Measurements from ENCODE around the gene CAMSAP2. TPM values are rescaled to one million over a fixed set of nuclear protein-coding genes. Genes with fewer than 3 reads are reported as not detected.

Gene CAMSAP2
- total and polyA plus RNA-seq, 8 donors = 32.2 to 55.0 (median 48.8) TPM

DNA sequence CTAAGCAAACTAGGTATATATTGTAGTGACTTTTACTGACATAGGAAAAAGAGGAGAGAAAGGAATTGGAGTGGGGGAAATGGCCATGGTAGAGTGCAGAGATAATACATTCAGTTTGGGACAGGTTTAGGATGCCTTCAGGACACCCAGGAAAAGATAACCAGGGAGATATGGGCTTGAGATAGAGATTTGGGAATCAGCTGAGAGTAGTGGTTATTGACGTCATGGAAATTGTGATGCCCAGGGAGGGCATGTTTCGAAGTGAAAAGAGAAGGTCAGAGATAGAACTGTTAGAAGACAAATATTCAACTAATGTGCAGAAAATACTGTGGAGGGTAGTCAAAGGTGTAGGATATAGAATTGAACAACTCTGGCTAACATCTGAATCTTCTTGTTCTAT lies 40.6 kb downstream of the CAMSAP2 start:
- Histone ChIP-seq H3K36me3 (peaks cover 0 to 16% of the 10 kb centered on the region in 2 donors), H3K9me3 (peaks cover 0 to 5% of the 10 kb centered on the region in 2 donors), H3K4me1 (peaks cover 3 to 10% of the 10 kb centered on the region in 2 donors), H3K27ac (no peak overlapping the region), H3K4me3 (no peak overlapping the region), H3K27me3 (no peaks in the 10 kb centered on the region)
- TF ChIP-seq, protein P1, sequence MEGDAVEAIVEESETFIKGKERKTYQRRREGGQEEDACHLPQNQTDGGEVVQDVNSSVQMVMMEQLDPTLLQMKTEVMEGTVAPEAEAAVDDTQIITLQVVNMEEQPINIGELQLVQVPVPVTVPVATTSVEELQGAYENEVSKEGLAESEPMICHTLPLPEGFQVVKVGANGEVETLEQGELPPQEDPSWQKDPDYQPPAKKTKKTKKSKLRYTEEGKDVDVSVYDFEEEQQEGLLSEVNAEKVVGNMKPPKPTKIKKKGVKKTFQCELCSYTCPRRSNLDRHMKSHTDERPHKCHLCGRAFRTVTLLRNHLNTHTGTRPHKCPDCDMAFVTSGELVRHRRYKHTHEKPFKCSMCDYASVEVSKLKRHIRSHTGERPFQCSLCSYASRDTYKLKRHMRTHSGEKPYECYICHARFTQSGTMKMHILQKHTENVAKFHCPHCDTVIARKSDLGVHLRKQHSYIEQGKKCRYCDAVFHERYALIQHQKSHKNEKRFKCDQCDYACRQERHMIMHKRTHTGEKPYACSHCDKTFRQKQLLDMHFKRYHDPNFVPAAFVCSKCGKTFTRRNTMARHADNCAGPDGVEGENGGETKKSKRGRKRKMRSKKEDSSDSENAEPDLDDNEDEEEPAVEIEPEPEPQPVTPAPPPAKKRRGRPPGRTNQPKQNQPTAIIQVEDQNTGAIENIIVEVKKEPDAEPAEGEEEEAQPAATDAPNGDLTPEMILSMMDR (IDR thresholded peaks at IDR 0.05) = no peak
- intact Hi-C loops (cut with DNase I) = no loop called here
- ATAC-seq (no peak), DNase-seq (no peak)

DNA sequence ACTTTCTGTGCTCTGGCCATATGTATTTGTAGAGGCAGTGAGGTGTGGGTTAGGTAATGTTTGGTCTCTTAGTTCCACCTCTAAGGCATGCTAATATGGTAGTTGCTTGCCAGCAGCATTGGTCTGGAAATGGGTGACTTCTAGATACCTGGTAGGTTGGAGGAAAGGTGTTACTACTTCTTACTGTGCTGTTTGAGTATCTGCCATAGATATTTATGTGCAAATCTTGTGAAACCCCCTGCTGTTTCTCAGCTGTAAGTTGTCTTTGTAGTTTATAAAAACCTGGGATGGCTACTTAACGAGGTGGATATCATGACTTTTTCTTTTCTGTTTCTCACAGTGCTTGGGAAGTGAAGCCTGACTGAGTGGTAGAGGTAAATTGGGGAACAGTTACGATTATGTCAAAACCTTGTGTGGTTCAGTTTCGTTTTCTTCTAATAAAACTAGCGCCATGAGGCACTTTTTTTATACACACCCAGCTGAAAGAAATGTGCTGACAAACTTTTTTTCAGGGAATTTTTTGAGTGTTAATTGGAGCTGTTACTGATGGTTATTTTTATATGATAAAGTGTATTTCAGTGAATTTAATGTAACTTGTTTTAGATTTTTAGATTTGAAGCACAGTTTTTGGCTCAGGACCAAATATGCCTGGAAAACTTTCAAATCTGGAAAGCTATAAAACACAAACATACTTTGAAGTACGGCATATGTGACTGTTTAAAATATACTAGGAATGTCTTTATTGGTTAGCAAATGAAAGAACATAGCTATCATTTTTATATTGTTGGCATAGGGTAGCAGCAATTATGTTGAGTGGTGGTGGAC lies 42.1 kb downstream of the CAMSAP2 start:
- Histone ChIP-seq H3K4me1 (peaks cover 3 to 6% of the 10 kb centered on the region in 2 donors), H3K4me3 (no peak overlapping the region), H3K9me3 (peaks cover 0 to 5% of the 10 kb centered on the region in 2 donors), H3K27ac (peak overlapping the region; percentile 1 to 25), H3K36me3 (peaks cover 0 to 16% of the 10 kb centered on the region in 2 donors), H3K27me3 (no peaks in the 10 kb centered on the region)
- peak; percentile 75 for ATAC-seq
- peak in 2 of 4 donors; percentile 60 to 64 for DNase-seq
- TF ChIP-seq, protein P1 (IDR thresholded peaks at IDR 0.05) = no peak
- intact Hi-C loops (cut with DNase I) = no loop called here

DNA sequence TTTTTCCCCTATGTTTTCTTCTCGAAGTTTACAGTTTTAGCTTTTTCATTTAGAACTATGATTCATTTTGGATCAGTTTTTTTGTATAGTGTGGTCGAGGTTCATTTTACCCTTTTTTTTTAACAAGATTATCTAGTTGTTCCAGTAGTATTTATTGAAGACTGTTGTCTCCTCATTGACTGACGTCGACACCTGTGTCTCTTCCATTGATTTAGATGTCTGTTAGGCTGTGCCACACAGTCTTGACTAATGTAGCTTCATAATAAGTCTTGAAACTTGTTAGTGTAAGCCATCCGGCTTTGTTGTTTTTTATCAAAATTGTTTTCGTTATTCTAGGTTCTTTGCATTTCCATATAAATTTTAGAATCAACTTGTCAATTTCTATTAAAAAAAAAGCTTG lies 45.2 kb downstream of the CAMSAP2 start:
- Histone ChIP-seq H3K36me3 (peaks cover 0 to 16% of the 10 kb centered on the region in 2 donors), H3K27me3 (no peaks in the 10 kb centered on the region), H3K27ac (no peak overlapping the region), H3K9me3 (peaks cover 0 to 5% of the 10 kb centered on the region in 2 donors), H3K4me1 (peaks cover 2 to 3% of the 10 kb centered on the region in 2 donors), H3K4me3 (no peak overlapping the region)
- TF ChIP-seq, protein P1 (IDR thresholded peaks at IDR 0.05) = no peak
- DNase-seq (no peak), ATAC-seq (no peak)
- intact Hi-C loops (cut with DNase I) = no loop called here

DNA sequence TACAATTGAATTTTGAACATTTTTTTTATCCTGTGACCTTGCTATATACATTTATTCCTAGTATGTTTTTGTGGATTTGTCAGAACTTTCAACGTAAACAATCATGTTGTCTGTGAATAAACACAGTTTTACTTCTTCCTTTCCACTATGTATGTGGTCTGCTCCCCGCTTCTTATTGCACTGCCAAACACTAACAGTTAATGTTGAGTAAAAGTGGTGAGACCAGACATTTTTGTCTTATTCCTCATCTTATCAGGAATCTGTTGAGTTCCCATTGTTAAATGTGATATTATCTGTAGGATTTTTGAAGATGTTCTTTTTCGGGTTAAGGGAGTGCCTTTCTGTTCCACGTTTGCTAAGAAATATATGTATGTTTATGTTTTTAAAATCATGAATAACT lies 45.9 kb downstream of the CAMSAP2 start:
- Histone ChIP-seq H3K4me3 (no peak overlapping the region), H3K36me3 (peaks cover 0 to 16% of the 10 kb centered on the region in 2 donors), H3K27ac (no peak overlapping the region), H3K9me3 (peaks cover 0 to 5% of the 10 kb centered on the region in 2 donors), H3K27me3 (no peaks in the 10 kb centered on the region), H3K4me1 (peaks cover 2 to 3% of the 10 kb centered on the region in 2 donors)
- intact Hi-C loops (cut with DNase I) = no loop called here
- TF ChIP-seq, protein P1 (IDR thresholded peaks at IDR 0.05) = no peak
- ATAC-seq (no peak), DNase-seq (no peak)

DNA sequence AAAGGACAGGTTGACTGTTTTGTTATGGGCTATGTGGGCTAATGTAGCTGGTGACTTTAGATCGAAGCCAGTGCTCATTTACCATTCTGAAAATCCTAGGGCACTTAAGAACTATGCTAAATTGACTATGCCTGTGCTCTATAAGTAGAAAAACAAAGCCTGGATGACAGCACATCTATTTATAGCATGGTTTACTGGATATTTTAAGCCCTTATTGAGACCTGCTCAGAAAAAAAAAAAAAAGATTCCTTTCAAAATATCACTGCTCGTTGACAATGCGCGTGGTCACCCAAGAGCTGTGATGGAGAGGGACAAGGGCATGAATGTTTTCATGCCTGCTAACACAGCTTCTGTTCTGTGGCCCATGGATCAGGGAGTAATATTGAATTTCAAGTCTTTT lies 48.1 kb downstream of the CAMSAP2 start:
- Histone ChIP-seq H3K27ac (no peak overlapping the region), H3K4me3 (no peak overlapping the region), H3K9me3 (peaks cover 0 to 5% of the 10 kb centered on the region in 2 donors), H3K36me3 (peaks cover 0 to 15% of the 10 kb centered on the region in 2 donors), H3K4me1 (no peaks in the 10 kb centered on the region), H3K27me3 (no peaks in the 10 kb centered on the region)
- DNase-seq = no peak
- intact Hi-C loops (cut with DNase I) = no loop called here
- no peak for ATAC-seq
- TF ChIP-seq, protein P1 (IDR thresholded peaks at IDR 0.05) = no peak
